HG03565 (cell line): Measurements from ENCODE around the gene PRICKLE4.

Source experiments
- ATAC-seq: cut with Tn5 transposase; IDR thresholded peaks from one replicate; pipeline ENCODE4 v1.9.1; 2021; ENCODE audit warnings: mild to moderate bottlenecking, moderate library complexity; ENCODE audit not compliant: unreplicated experiment

Gene PRICKLE4

GRCh38 chr6:41769376-41769775 is 11.2 kb upstream of the PRICKLE4 start:
- no peak for ATAC-seq

GRCh38 chr6:41770381-41771057 is 10.1 kb upstream of the PRICKLE4 start:
- no peak for ATAC-seq

DNA sequence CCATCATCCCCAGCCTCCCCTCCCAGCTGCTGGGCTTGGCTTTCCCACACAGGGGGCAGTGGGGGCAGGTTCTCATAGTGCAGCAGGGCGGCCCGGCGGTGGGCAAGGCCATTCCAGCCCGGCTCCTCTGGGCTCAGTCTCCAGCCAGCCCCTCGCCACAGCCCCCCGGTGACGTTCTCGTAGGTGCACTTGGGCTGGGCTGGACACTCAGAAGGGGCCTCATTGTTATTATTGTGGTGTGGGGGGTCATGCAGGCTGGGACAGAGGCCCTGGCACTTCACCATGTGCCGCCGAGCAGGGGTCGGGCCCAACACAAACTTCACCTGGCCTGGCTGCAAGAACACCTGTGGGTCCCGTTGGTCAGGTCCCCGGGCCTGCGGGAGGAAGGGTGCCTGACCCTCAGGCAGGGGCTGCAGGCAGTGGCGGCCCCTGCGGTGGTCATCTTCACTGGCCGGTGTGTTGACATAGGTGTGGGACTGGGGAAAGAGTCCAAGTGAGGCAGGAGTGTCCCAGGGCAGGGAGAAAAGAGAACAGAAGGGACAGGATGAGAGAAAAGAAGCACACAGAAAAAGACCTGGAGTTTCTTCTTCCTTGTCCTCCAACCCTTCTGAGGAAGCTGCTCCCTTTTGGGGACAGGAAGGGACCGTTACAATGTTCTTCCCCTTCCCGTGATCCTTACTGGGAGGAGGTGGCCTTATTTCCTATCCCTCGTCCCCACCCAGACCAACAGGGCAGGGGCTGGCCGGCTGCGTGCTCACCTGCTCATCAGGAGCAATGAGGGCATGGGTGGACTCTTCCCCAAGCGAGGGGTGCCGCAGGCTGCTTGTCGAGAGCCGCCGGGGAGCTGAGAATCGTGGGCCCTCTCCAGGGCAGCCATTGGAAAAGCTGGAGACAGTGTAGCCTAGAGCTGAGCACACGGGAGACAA is 9.3 kb upstream of the PRICKLE4 start:
- ATAC-seq = no peak

GRCh38 chr6:41774841-41775240 is 5.7 kb upstream of the PRICKLE4 start:
- no peak for ATAC-seq

DNA sequence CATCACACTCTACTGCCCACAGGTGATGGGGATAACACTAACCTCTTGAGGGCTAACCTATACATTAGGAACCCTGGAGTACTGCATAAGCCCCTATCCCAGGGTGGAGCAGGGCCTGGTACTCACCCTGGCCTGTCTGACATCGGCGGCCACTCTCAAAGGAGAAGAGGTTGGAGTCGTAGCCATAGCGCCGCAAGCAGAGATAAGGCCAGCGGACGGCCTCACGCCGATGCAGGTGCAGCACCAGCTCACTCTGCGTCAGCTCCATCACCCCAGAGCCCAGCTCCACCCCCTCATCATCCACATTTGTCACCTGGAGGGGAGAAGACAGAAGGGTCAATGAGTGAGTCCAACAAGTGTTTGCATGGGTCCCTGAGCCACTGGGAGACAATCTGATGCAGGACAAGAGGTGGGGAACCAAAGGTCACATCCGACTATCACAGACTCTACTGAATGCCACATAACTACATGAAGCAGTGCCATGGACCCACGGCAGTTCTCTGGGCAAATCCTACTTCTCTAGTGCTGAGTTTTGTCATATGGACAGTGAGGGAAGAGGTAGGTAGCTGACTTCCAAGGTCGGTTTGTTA is 5.2 kb upstream of the PRICKLE4 start:
- ATAC-seq = no peak

DNA sequence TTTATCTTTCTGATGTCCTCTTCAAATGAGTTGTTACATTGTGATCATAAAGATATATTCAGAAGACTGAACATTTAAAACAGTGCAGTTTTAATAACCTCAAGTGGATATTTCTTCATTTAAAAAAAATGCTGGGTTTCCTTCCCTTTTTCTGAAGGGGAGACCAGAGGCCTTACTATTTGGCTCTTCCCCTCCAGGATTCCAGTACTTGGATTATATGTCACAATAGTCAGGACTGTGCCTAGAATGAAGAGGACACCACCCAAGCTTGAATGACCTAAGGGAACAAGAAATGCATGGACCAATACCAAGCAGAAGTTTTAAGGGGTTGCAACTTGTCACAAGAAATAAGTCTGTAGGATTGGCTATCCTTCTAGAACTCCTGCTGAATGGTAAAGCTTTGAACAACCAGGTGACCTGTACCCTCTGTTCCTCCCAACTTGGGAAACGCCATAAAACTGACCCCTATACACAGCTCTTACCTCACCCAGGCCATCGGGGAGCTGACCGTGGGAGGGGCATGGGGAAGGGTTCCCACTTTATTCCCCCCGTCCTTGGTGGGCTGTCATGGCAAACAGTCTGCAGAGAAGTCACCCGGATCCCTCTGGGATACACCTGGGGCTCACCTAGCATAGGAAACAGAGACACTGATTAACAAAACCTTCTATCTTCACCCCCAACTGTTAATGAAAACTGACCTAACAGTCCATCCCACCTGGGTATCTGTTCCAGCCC is 2.9 kb upstream of the PRICKLE4 start:
- no peak for ATAC-seq

DNA sequence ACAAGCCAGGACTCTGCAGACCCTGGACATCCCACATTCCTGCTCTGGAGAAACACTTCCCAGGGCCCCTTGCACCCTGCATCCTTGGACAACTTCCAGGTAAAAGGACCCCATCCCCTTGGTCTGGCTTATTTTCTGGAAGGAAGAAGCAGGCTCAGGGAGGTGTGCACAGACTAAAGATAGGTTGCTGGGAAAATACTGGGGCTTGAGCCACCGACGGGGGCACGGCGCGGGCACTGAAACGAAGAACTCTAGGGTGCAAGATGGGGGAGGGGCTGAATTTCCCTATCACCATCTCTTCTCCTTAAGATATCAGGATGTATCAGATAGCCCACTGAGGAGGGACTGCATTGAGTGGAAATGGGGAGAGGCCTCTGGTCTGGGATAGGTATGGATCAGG is 1.7 kb upstream of the PRICKLE4 start:
- ATAC-seq = no peak

DNA sequence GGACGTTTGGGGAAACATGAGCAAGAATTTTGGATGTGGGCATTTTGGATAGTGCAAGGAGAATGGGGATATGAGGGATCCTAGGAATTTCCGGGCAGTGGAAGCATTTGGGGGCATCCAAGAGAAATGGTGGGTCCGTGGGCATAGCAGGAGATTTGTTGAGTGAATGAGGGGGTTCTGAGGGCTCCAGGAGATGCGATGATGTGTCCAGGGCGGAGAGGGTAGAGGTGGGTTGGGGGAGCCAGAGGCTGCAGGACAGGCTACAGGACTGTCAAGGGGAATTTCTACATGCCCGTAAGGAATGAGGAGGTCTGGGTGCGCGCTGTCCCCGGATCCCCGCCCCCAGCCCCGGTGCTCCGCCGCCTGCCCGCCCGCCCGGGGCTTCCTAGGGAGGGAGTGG is 1.2 kb upstream of the PRICKLE4 start:
- no peak for ATAC-seq

GRCh38 chr6:41779788-41780550 is 613 bp upstream of the PRICKLE4 start, which contains the start of gene FRS3:
Gene FRS3 (minus strand): TSS chr6:41779900. CDS start chr6:41776987, 2,913 bp downstream.
- ATAC-seq = peak; percentile 90

DNA sequence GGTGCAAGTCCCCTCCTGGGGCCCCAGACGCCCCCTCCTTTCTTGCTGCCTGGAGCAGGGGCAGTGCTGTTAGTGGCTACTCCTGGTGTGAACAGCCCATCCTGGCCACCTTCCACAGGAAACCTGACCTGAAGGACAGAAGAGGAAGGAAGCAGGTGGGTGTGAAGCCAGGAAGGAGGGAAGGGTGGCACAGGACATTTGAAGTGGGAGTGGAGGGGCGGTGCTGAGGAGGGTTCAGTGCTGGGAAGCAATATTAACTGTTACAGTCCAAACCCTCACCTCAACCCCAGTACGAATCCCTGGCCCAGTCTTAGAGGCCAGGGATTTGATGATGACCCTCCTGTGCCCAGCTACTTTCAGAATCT is 766 bp downstream of the PRICKLE4 start:
- ATAC-seq = no peak

GRCh38 chr6:41783106-41783780 is 2.7 kb downstream of the PRICKLE4 start:
- no peak for ATAC-seq

DNA sequence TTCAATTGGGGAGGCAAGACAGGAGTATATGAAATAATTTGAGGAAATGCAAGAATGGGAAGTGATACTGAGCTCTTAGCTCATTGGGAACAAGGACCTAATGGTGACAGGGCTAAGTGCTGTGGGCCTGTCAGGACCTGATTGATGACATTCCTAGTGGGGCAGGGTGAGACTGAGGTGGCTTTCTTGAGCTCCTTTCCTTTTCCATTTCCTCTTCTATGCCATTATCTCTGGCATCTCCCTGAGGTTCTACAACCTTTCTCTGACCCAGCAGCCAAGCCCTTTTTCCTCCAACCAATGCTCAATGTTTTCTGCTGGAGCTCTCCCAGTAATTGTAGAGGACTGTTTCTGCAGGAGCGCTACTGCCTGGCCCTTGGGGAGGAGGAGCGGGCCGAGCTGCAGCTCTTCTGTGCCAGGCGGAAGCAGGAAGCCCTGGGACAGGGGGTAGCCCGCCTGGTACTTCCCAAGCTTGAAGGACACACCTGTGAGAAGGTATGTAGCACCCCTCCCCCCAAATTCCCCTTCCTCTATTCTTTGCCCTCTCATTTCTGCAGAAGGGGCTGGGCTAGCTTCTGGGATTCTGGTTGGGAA is 4.1 kb downstream of the PRICKLE4 start:
- ATAC-seq = no peak

DNA sequence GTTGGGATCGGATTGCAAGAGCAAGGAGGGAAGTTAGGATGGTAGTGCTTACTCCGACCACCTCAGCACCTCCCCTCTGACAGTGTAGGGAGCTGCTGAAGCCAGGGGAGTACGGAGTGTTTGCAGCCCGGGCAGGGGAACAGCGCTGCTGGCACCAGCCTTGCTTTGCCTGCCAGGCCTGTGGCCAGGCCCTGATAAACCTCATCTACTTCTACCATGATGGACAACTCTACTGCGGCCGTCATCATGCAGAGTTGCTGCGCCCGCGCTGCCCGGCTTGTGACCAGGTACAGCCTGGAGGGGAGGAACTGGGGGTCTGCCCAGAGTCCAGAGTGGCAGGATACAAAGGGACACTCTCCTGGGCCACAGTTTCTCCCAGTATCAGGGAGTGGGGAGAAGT is 4.7 kb downstream of the PRICKLE4 start:
- no peak for ATAC-seq

DNA sequence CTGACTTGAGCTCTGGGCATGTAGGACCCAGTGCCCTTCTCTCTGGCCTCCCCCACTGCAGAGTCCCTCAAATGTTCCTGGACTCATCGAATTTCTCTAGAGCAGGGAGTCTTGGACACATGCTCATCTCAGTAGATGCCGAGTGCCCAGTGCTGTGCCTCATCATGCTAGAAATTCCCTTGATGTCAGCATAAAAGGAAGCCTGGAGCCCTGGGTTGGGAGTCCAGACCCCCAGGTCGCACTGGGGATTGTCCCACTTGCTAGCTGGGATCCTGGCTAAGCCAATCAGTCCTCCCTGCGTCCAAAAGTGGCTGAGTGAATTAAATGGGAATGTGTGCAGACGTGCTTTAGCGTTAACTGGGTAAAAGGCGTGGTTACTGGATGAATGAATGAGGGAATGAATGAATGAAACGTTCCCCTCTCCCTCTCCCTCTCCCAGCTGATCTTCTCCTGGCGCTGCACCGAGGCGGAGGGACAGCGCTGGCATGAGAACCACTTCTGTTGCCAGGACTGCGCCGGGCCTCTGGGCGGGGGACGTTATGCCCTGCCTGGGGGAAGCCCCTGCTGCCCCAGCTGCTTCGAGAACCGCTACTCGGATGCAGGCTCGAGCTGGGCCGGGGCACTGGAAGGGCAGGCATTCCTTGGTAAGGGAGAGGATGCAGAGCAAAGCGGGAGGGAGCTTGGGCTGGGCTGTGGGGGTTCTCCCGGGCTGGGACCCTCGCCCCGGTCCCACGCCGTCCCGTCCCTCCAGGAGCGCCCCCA is 5.3 kb downstream of the PRICKLE4 start:
- ATAC-seq = no peak

DNA sequence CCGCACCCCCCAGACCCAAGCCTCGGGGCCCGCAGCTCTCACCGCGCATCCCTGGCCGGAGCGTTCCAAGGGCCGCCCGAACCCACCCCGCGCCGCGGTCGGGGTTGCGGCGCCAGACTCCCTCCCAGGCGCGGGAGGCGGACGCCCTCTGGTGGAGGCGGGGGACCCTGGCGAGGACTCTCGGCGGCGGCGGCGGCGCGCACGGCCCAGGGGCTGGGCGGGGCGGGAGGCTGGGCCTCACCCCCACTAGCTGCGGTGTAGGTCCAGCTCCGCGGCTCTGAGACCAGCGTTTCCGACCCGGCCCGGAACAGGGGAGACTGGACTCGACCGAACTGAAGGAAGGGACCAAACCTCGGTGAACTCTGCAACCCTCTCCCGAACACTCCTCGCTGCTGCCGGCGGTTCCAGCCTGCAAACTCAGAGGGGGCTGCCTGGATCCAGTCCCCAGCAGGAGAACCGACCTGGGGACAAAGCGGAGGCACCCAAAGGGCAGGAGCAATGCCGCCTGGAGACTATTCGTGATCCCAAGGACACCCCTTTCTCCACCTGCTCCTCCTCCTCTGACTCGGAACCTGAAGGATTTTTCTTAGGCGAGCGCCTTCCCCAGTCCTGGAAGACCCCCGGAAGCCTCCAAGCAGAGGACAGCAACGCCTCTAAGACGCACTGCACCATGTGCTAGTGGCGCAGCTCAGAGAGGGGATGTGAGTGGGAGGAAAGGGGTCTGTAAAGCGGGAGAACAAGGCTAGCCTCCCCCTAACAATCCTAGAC is 6.1 kb downstream of the PRICKLE4 start:
- ATAC-seq = peak; percentile 43

GRCh38 chr6:41787219-41787917 is 6.8 kb downstream of the PRICKLE4 start, which contains the start of gene TOMM6:
Gene TOMM6 (plus strand): TSS chr6:41787694. CDS start chr6:41787698, 4 bp downstream.
- ATAC-seq = peak; percentile 71

DNA sequence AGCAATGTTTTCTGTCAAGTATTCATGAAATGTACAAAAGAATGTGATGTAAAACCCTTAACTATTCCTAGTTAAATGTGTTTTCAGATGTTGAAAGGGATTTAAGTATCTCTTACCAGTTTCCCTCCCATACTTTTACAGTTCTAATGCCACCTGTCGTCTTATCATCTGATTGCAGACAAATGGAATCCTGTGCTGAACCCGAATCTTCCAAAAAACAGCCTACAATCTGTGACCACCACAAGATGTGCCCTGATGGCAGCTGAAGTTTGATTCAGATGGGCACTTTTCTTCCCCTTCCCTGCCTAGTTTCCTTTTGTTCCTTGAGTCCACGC is 8.8 kb downstream of the PRICKLE4 start:
- no peak for ATAC-seq
